Measurements from ENCODE around the gene TBC1D22A.

The TBC1D22A gene

GRCh38 chr22:47066616-47066905 lies 304.1 kb downstream of the TBC1D22A start:
- FAIRE-seq: no peak

- no peak for FAIRE-seq
Measured at GRCh38 chr22:47067321-47067890, 305.0 kb downstream of the TBC1D22A start.

GRCh38 chr22:47067911-47068625 lies 305.6 kb downstream of the TBC1D22A start:
- FAIRE-seq: no peak

GRCh38 chr22:47068626-47068996 lies 306.2 kb downstream of the TBC1D22A start:
- FAIRE-seq: no peak

DNA sequence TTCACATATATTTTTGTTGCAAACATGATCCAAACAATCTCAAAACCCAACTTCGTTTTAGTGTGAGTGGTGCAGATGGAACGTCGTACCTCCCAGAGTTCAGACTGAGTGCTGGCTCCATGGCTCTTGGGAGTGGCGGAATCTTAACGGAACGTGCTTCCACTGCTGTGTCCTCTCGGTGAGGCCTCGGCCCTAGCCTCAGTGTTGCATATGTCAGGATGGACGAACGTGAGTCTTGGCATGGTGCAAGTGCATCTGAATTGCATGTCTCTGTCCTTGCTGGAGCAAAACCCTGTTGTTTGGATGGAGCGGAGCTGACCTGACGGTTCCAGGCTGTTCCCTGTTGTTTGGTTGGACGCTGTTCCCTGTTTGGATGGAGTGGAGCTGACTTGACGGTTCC lies 306.8 kb downstream of the TBC1D22A start:
- no peak for FAIRE-seq

DNA sequence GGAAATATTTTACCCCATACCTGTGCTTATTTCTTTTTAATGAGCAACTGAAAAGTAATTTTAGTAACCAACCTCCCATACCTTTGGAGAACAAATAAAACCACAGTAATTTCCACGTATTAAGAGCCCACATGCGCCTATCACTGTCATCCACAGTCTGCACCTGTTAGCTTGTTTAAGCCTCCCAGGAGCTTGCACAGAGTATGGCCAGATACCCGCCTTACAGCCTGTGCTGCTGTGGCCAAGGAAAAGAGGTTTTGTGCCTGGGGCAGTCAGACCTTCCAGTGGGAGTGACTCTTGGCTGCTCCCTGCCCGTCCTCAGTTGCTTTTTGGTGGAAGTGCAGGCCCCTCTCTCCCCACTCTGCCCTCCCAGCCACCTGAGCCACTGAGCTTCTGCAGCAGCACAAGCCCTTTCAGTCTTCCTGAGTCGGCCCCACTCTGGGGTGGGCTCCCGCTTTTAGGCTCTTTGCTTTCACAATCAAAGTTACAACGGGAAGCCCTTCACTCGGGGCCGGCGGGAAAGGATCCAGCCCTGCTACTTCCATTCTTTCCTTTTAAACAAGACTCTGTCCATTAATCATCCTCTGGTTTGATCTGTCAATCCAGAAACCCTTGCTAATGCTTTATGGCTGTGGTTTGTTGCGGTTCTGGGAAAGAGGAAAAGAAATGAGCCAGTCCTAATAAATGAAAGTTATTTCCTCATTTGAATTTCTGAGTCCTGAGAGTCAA lies 308.8 kb downstream of the TBC1D22A start:
- no peak for FAIRE-seq

DNA sequence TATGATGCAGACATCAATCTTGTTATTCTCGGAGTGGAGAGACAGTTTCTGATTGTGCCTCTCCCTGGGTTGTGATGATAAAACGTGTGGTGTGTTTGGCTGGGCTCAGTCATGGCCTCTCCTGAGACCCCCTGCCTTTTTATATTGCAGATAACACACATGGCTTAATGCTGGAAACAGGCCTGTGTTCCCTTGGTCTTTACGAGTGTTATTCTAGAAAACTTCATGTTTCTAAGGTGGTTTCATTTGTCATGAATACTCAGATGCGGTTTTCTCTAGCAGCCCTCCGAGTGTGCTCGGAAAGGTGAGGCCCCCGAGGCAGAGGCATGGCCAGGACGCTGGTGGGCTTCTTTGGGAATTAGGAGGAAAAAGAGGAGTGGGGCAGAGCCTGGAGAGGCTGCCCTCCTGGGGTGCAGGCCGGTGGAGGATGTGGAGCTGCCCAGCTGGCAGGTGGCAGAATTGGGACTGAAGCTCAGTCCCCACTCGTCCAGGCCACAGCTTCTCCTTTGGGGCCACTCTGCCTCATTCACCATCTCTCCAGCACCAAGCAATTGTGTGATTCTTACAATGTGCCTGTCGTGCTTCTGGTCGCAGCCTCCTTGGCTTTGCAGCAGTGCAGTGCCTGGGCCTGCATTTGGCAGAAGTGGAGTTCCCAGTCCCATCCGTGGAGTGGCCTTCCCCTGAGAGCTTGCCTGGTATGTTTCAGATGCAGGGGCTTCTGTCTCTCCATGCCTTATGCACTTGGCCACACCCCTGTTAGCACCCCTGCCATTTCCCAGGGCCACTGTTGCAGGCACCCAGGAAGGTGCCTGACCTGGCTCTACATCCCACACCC lies 309.6 kb downstream of the TBC1D22A start:
- no peak for FAIRE-seq

- no peak for FAIRE-seq
Measured at GRCh38 chr22:47072642-47072967, 310.2 kb downstream of the TBC1D22A start.

DNA sequence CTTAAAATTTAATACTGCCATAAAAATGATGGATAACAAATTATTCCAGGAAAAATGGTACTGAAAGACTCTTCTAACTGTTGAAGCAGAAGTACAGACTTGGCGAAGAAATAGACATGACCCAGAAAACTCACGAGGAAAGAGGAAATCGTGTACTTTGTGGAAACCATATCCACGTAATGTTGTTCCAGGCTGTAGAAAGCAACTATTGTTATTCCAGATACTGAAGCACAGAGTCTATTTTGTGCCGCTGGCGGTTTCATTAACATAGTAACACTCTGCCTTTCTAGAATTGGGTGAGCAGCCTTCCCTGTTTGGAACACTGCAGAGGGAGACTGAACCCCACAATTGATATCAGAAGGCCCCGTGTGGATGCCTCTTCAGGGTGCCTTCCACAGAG lies 310.6 kb downstream of the TBC1D22A start:
- no peak for FAIRE-seq

- no peak for FAIRE-seq
Measured at GRCh38 chr22:47074105-47074504, 311.7 kb downstream of the TBC1D22A start.

DNA sequence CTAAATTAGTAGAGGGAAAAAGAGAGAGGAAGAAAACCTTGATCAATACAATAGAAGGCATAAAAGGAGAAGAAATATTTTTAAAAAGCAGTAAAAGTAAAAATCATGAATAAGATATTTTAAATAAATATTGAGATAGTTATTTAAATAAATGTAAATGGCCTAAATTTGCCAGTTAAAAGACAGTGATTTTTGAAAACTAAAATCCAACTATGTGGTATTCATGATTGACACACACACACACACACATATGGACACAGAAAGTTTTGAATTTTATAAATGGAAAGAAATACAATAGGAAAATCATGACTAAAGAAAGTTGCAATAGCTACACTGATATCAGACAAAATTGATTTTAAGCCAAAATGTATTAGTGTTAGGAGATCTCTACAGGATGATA lies 313.1 kb downstream of the TBC1D22A start:
- no peak for FAIRE-seq

DNA sequence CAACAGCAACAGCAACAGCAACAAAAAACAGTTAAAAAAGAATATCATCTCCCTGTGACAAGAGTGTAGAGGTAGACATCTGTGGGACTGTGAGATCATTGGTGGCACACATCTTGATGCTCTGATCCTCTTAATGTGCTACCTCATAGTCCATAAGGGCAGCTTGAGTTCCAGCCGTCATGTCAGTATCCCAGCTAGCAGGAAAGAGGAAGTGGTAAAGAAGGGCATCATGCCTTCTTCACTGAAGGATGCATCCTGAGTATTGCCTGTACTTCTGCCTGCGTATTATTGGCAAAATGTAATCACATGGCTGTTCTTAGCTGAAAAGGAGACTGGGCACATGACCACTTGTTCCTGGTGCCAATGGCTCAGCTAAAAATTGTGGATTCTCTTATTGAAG lies 314.3 kb downstream of the TBC1D22A start:
- no peak for FAIRE-seq

DNA sequence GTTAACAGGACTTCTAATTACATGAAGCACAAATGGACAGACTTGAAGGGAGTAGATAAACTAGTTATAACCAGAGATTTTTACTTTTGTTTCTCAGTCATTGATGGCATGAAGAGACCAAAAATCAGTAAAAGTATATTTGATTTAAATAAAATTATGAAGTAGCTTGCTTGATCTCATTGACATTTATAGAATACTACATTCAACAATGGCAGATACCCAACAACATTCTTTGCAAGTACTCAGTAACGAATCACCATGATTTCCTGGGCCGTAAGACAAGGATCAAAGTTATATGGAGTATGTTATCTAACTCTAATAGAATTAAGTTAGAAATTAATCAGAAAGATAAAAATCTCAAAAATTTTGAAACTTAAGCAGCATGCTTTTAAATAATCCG lies 317.6 kb downstream of the TBC1D22A start:
- no peak for FAIRE-seq

- no peak for FAIRE-seq
Measured at GRCh38 chr22:47082505-47082904, 320.1 kb downstream of the TBC1D22A start.

DNA sequence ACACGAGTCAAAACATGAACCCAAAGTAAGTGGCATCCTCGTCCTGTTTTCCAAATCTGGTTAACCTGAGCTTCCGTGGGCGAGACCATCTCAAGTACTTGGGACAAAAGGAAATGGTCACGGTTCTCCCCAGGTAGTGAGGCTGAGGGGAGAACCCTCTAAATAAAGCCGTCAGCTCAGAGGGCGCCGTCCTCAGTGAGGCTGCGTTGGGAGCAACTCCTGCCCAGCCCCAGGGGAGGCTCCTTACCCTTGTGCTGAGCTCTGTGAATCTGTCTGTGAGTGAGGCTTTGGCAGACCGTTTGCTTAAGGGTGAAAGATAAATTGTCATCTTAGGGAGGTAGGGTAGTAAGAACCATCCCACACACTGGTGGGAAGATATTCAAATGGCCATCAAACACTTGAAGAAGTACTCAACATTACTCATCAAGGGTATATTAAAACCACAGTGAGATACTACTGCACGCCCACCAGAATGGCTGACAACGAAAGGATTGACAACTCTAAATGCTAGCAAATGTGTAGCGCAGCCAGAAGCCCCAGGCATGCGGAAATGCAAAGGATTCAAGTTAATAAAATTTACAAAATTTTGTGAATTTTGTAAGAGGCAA lies 321.0 kb downstream of the TBC1D22A start:
- no peak for FAIRE-seq

- no peak for FAIRE-seq
Measured at GRCh38 chr22:47084226-47084625, 321.8 kb downstream of the TBC1D22A start.

DNA sequence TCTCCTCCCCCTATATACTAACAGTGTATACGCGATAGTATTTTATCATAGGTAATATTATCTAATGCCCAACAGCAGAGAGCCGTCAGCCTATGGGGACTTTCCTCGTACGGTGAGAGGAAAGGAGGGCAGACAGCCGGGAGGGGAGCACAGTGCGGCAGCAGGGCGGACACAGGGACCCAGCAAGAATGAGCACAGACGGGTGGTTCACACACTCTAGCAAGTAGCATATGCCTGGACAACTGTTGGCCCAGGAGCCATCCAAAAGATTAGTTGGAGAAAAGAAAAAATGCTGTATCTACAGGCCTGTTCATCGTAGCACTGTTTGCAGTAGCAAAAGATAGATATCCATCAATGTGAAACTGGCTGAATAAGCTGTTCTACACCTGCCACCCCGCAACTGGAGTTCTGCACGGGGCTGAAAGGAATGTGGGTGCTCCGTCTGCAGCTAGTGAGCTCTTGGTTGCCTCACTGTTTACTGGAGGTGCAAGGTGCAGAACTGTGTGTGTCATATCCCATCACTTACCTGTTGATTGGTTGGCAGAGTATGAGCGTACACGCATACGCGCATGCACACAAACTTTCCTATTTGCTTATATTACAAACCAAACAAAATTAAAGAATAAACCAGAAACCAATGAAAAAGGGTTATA lies 324.3 kb downstream of the TBC1D22A start:
- FAIRE-seq: no peak

DNA sequence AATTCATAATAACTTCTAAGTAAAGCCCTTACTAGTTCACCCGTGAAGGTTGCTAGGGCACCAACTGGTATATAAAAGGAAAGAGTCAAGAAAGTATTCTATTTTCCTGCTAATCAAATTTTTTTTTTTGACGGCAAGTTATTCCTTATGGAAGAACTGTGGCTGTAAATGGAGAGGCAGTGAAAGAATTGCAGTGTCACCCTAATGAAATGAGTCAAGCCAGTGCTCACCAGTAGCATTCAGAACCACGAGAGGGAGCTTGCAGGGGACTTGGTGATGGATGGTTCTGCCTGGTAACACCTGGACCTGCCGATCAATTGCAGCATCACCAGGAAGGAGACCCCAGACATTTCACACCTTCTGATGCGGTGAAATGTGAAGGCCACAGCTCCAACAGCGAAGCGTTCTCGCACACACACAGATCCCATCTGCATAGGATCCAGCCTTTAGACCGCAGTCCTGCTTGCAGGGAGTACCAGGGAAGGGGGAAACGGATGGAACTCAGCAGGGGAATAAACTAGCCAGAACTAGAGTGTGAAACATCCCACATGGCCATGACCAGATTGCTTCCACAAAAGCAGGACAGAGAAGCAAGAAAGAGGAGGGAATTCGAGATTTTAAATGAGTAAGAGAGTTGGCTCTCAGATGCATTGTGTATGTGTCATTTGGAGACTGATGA lies 326.2 kb downstream of the TBC1D22A start:
- FAIRE-seq: no peak

- FAIRE-seq: no peak
Measured at GRCh38 chr22:47089374-47089773, 326.9 kb downstream of the TBC1D22A start.

GRCh38 chr22:47089796-47090460 lies 327.5 kb downstream of the TBC1D22A start:
- FAIRE-seq: no peak

DNA sequence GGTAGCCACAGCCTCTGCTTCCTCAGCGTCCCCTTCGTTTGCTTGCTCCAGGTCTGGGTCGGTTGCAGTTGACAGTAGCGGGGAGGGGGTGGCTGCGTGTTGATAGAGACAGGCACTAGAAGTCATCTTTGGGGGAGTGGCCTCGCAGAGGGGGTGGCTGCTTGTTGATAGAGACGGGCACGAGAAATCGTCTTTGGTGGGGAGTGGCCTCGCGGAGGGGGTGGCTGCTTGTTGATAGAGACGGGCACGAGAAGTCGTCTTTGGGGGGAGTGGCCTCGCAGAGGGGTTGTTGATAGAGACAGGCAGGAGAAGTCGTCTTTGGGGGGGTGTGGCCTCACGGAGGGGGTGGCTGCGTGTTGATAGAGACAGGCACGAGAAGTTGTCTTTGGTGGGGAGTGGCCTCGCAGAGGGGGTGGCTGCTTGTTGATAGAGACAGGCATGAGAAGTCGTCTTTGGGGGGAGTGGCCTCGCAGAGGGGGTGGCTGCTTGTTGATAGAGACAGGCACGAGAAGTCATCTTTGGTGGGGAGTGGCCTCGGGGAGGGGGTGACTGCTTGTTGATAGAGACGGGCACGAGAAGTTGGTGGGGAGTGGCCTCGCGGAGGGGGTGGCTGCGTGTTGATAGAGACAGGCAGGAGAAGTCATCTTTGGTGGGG lies 328.3 kb downstream of the TBC1D22A start:
- FAIRE-seq: no peak

Measured in colon (tissue), 2 donors.